AG04450 (cell line): ENCODE measurements around the gene LGALS8. TPM values are rescaled to one million over a fixed set of nuclear protein-coding genes. Genes with fewer than 3 reads are reported as not detected.
"Not testable (repeated sequence)": the region's sequence is repeated elsewhere in the genome, so short reads cannot be mapped to it uniquely, and the experiment has no call there.

Source experiments
- CTCF ChIA-PET: fragments of 300-600, 350-600 bp; formaldehyde crosslinking; extraction: SDS; loops from one replicate; lab custom pipeline; 2022; ENCODE audit warnings: antibody characterized with exemption, inconsistent platforms; lab: Charles Lee
- POLR2A ChIA-PET: fragments of 350-600 bp; formaldehyde crosslinking; extraction: SDS; loops from one replicate; lab custom pipeline; 2021; ENCODE audit warnings: antibody characterized with exemption, inconsistent platforms; lab: Yijun Ruan, JAX
- DNase-seq: peaks from one replicate; pipeline ENCODE4 v3.0.0-alpha.2; 2011; ENCODE audit warnings: low read depth, low spot score
- H3K27ac ChIP-seq: one replicate; pipeline ENCODE4 v1.5.1; 2012; ENCODE audit warnings: low read depth, low read length, control low read depth
- H3K27me3 ChIP-seq: one replicate; pipeline ENCODE4 v1.6.0; 2012; ENCODE audit warnings: low read length; ENCODE audit not compliant: control insufficient read depth, insufficient read depth
- H3K4me3 ChIP-seq: 2 replicates; pipeline ENCODE4 v1.5.1; 2011; ENCODE audit warnings: mild to moderate bottlenecking, low read depth, low read length, control low read depth
- H3K9me3 ChIP-seq: 2 replicates; pipeline ENCODE4 v1.5.1; 2012; ENCODE audit warnings: low read length; ENCODE audit not compliant: control insufficient read depth, insufficient read depth
- polyA plus RNA-seq: library from polyadenylated mRNA; depleted of rRNA; stranded (reverse); fragments of >200 nt; gene quantifications from 2 replicates; pipeline ENCODE4 v1.2.3, GENCODE V29; 2011
- TF ChIP-seq, protein P1 (sequence below): IDR thresholded peaks from 2 replicates; pipeline ENCODE4 v1.5.1; 2011; ENCODE audit warnings: low read depth, low read length, control low read depth, inconsistent platforms

The LGALS8 gene
- polyA plus RNA-seq, 1 experiment: 82.4 TPM

GRCh38 chr1:236578661-236579060 lies 54.9 kb downstream of the LGALS8 start:
- ChIA-PET POLR2A (interaction anchor here (0.5 kb wide), 1 partner anchor 19 kb away, joined by 4 read pairs; no protein-coding TSS in a partner anchor), CTCF (no interaction called here)

GRCh38 chr1:236580404-236580803 lies 56.6 kb downstream of the LGALS8 start:
- CTCF ChIA-PET, H3K27me3 ChIP-seq, H3K4me3 ChIP-seq, DNase-seq, H3K27ac ChIP-seq, H3K9me3 ChIP-seq: not testable (repeated sequence)
- POLR2A ChIA-PET: interaction anchor here (0.7 kb wide), 1 partner anchor 24 kb away, joined by 3 read pairs; no protein-coding TSS in a partner anchor

More at GRCh38 chr1:236578661-236579060, 54.9 kb downstream of the LGALS8 start:
- TF ChIP-seq, protein P1, sequence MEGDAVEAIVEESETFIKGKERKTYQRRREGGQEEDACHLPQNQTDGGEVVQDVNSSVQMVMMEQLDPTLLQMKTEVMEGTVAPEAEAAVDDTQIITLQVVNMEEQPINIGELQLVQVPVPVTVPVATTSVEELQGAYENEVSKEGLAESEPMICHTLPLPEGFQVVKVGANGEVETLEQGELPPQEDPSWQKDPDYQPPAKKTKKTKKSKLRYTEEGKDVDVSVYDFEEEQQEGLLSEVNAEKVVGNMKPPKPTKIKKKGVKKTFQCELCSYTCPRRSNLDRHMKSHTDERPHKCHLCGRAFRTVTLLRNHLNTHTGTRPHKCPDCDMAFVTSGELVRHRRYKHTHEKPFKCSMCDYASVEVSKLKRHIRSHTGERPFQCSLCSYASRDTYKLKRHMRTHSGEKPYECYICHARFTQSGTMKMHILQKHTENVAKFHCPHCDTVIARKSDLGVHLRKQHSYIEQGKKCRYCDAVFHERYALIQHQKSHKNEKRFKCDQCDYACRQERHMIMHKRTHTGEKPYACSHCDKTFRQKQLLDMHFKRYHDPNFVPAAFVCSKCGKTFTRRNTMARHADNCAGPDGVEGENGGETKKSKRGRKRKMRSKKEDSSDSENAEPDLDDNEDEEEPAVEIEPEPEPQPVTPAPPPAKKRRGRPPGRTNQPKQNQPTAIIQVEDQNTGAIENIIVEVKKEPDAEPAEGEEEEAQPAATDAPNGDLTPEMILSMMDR: no peak
- Histone ChIP-seq H3K4me3 (no peak overlapping the region), H3K9me3 (no peaks in the 10 kb centered on the region), H3K27ac (no peak overlapping the region), H3K27me3 (no peaks in the 10 kb centered on the region)
- DNase-seq: no peak

GRCh38 chr1:236581528-236581927 lies 57.7 kb downstream of the LGALS8 start:
- no peak overlapping the region for H3K27ac ChIP-seq
- POLR2A ChIA-PET: no interaction called here
- TF ChIP-seq, protein P1: no peak
- no peak for DNase-seq
- CTCF ChIA-PET: no interaction called here
- no peak overlapping the region for H3K4me3 ChIP-seq
- H3K27me3 ChIP-seq: no peaks in the 10 kb centered on the region
- no peaks in the 10 kb centered on the region for H3K9me3 ChIP-seq

DNA sequence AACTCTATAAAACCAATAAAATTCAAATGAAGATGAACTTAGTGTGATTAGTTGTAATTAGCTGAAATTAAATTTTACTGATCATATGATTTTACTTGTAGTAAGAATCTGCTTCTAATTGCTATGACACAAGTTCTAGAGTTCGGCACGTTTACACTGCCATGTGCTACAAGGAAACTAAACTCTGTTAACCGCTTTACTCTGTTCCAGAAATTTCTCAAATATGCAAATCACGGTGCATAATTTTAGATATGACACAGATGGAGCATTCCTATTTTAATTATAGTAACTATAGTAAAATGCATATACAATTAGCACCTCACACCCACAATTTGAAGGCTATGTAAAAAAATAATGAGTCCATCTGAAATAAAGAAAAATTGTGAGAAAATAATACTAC lies 65.7 kb downstream of the LGALS8 start:
- ChIA-PET CTCF (no interaction called here), POLR2A (no interaction called here)
- TF ChIP-seq, protein P1: no peak
- no peaks in the 10 kb centered on the region for H3K27me3 ChIP-seq
- H3K27ac ChIP-seq: no peak overlapping the region
- H3K4me3 ChIP-seq: no peak overlapping the region
- H3K9me3 ChIP-seq: no peaks in the 10 kb centered on the region
- DNase-seq: no peak

DNA sequence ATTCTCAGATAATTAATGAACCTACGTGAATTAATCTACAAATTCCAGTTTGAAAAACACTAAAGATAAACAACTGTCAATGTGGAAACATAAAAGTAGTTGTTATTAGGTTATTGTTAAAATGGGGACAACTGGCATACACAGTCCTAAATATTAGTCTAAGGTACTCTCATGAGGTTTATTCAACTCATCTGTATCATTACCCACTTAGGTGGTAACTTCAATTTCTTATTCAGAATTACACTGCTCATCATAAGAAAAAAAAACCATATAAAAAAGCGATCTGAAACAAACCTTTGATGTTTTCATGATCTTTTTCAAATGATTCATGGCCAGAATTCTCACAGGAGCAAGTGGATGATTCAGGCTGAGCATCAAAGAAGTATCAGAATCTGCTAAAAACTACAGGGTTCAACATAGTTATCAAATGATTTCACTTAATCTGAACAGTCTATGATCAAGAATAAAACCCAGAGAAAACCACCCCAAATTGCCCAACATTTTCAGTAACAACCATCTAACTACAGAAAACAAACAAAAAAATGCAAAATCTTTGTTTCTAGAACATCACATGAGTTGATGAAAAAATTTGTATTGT lies 66.9 kb downstream of the LGALS8 start:
- ChIA-PET CTCF (interaction anchor here (0.6 kb wide), 1 partner anchor 30 kb away, joined by 3 read pairs; no protein-coding TSS in a partner anchor), POLR2A (no interaction called here)
- Histone ChIP-seq H3K4me3 (no peak overlapping the region), H3K27me3 (no peaks in the 10 kb centered on the region), H3K27ac (no peak overlapping the region), H3K9me3 (no peaks in the 10 kb centered on the region)
- DNase-seq: no peak
- TF ChIP-seq, protein P1: no peak
